HL-60/S4 treated with retinoic acid at 250 ng/mL for 4 days and 3 days (cell line): ENCODE measurements around the gene NLRP12.
"Not testable (repeated sequence)": the region's sequence is repeated elsewhere in the genome, so short reads cannot be mapped to it uniquely, and the experiment has no call there.

Experiments used
- in situ Hi-C: fragments of 300-500 bp; cut with MboI; formaldehyde crosslinking; loops from 2 replicates; pipeline ENCODE4 v1.7.0; 2022; ENCODE audit warnings: low sequenced_read_pairs

Gene NLRP12

GRCh38 chr19:53824134-53824611 is at the start of gene NLRP12:
TSS of gene NLRP12 (minus strand) at chr19:53824314. CDS start at chr19:53824174, 140 bp downstream.
- in situ Hi-C loops, result no loop called here

GRCh38 chr19:53872762-53873161 is 48.6 kb upstream of the NLRP12 start:
- in situ Hi-C loops, result no loop called here

- in situ Hi-C loops, result no loop called here
Measured at GRCh38 chr19:53871454-53871853, 47.3 kb upstream of the NLRP12 start.

- in situ Hi-C loops, result no loop called here
Measured at GRCh38 chr19:53870485-53870844, 46.4 kb upstream of the NLRP12 start.

- in situ Hi-C loops, result not testable (repeated sequence)
Measured at GRCh38 chr19:53869805-53870484, 45.8 kb upstream of the NLRP12 start.

- in situ Hi-C loops, result no loop called here
Measured at GRCh38 chr19:53868892-53869804, 45.0 kb upstream of the NLRP12 start.

- in situ Hi-C loops, result no loop called here
Measured at GRCh38 chr19:53868091-53868891, 44.2 kb upstream of the NLRP12 start.

GRCh38 chr19:53867225-53868090 is 43.3 kb upstream of the NLRP12 start, which contains the start of gene MYADM:
TSS of gene MYADM (plus strand) at chr19:53867883. CDS start at chr19:53873530, 5,647 bp downstream.
- in situ Hi-C loops, result no loop called here

GRCh38 chr19:53866865-53867224 is 42.7 kb upstream of the NLRP12 start:
- in situ Hi-C loops, result no loop called here

GRCh38 chr19:53865918-53866864 is 42.1 kb upstream of the NLRP12 start:
- in situ Hi-C loops, result no loop called here

GRCh38 chr19:53865523-53865917 is 41.4 kb upstream of the NLRP12 start:
- in situ Hi-C loops, result no loop called here

- in situ Hi-C loops, result no loop called here
Measured at GRCh38 chr19:53864308-53864836, 40.3 kb upstream of the NLRP12 start.

GRCh38 chr19:53853707-53854106 is 29.6 kb upstream of the NLRP12 start:
- in situ Hi-C loops, result no loop called here

GRCh38 chr19:53849237-53849676 is 25.1 kb upstream of the NLRP12 start:
- in situ Hi-C loops, result no loop called here

- in situ Hi-C loops, result no loop called here
Measured at GRCh38 chr19:53847555-53847954, 23.4 kb upstream of the NLRP12 start.

- in situ Hi-C loops, result no loop called here
Measured at GRCh38 chr19:53844849-53845246, 20.7 kb upstream of the NLRP12 start.

- in situ Hi-C loops, result not testable (repeated sequence)
Measured at GRCh38 chr19:53840914-53841313, 16.8 kb upstream of the NLRP12 start.

GRCh38 chr19:53840241-53840640 is 16.1 kb upstream of the NLRP12 start:
- in situ Hi-C loops, result not testable (repeated sequence)

- in situ Hi-C loops, result not testable (repeated sequence)
Measured at GRCh38 chr19:53838446-53838845, 14.3 kb upstream of the NLRP12 start.
